ENCODE data around the gene MEGF8. TPM values are rescaled to one million over a fixed set of nuclear protein-coding genes. Genes with fewer than 3 reads are reported as not detected.

The MEGF8 gene
- total RNA-seq, 4 donors from 2014 or later, result 12.5 to 150 (median 35.7) TPM

Small RNA genes lying within 50 kb of the gene (microRNA-seq; reads per million reads assigned to microRNA genes)
- not detected for gene MIR8077

Small RNA genes lying within 50 kb of the gene (small RNA-seq; reads per million reads assigned to genes)
- gene MIR8077, result not detected

Other genes starting within 250 kb of the MEGF8 start
- 10 to 100 TPM; 16.0 to 22.8 (median 21.1) TPM for gene ZNF574, start 249.5 kb upstream of the MEGF8 start, total RNA-seq
- gene POU2F2, start 193.2 kb upstream of the MEGF8 start, total RNA-seq, result under 1 TPM; 0.11 to 0.49 (median 0.15) TPM
- 10 to 100 TPM; 46.1 to 55.8 (median 50.2) TPM for gene DEDD2, start 108.0 kb upstream of the MEGF8 start, total RNA-seq
- 1 to 10 TPM; 4.6 to 7.9 (median 6.8) TPM for gene ZNF526, start 105.3 kb upstream of the MEGF8 start, total RNA-seq
- 10 to 100 TPM; 19.1 to 32.6 (median 24.6) TPM for gene GSK3A, start 83.0 kb upstream of the MEGF8 start, total RNA-seq
- 10 to 100 TPM; 27.5 to 50.2 (median 39.2) TPM for gene ERF, start 70.5 kb upstream of the MEGF8 start, total RNA-seq
- gene CIC, start 56.4 kb upstream of the MEGF8 start, total RNA-seq, result 10 to 100 TPM; 50.6 to 98.3 (median 56.9) TPM
- under 1 TPM in 2 of 4 donors, not detected in 2; 0.27 to 0.45 TPM for gene PRR19, start 23.5 kb upstream of the MEGF8 start, total RNA-seq
- 10 to 100 TPM in 3 of 4 donors, 1 to 10 TPM in 1; 6.0 to 23.7 (median 19.1) TPM for gene PAFAH1B3, start 23.0 kb upstream of the MEGF8 start, total RNA-seq
- 1 to 10 TPM in 1 of 4 donors, not detected in 3; 2.8 TPM for gene TMEM145, start 12.3 kb upstream of the MEGF8 start, total RNA-seq
- 1 to 10 TPM in 1 of 4 donors, not detected in 3; 1.0 TPM for gene CNFN, start 64.7 kb downstream of the MEGF8 start, total RNA-seq
- 10 to 100 TPM in 1 of 4 donors, 1 to 10 TPM in 3; 4.0 to 10.0 (median 7.4) TPM for gene LIPE, start 101.8 kb downstream of the MEGF8 start, total RNA-seq
- not detected for gene CXCL17, start 117.3 kb downstream of the MEGF8 start, total RNA-seq
- 10 to 100 TPM in 1 of 4 donors, 1 to 10 TPM in 3; 2.1 to 21.5 (median 3.6) TPM for gene CEACAM1, start 202.8 kb downstream of the MEGF8 start, total RNA-seq